HepG2 (cell line): ENCODE results near the gene ARAP3.

Experiments
- CTCF ChIP-seq: sonication (generic); formaldehyde crosslinking; IDR thresholded peaks from 2 replicates; pipeline ENCODE4 v1.5.0; 2020; ENCODE audit warnings: mild to moderate bottlenecking, missing genetic modification reagents, moderate library complexity
- POGK ChIP-seq: sonication (generic); formaldehyde crosslinking; conservative IDR thresholded peaks from 2 replicates; pipeline ENCODE4 v1.8.0; 2022; ENCODE audit warnings: mild to moderate bottlenecking, moderate library complexity, missing genetic modification reagents
- ZBTB1 ChIP-seq: sonication (generic); formaldehyde crosslinking; IDR thresholded peaks from 2 replicates; pipeline ENCODE4 v1.4.0; 2020; ENCODE audit warnings: missing genetic modification reagents, borderline replicate concordance

- TF ChIP-seq CTCF (CRISPR knock-in tag): no peak
- no peak for TF ChIP-seq ZBTB1 (CRISPR knock-in tag)
- TF ChIP-seq POGK (CRISPR knock-in tag): no peak
Measured at GRCh38 chr5:141609044-141609443, 73.0 kb downstream of the ARAP3 start.
